Measurements from ENCODE around the gene TK2. TPM values are rescaled to one million over a fixed set of nuclear protein-coding genes. Genes with fewer than 3 reads are reported as not detected.

The TK2 gene
- total and polyA plus RNA-seq, 9 of the 15 experiments (the other 6 are each of a cell fraction or from before 2014, with no cell fraction given) = 1.1 to 10.2 (median 5.3) TPM

DNA sequence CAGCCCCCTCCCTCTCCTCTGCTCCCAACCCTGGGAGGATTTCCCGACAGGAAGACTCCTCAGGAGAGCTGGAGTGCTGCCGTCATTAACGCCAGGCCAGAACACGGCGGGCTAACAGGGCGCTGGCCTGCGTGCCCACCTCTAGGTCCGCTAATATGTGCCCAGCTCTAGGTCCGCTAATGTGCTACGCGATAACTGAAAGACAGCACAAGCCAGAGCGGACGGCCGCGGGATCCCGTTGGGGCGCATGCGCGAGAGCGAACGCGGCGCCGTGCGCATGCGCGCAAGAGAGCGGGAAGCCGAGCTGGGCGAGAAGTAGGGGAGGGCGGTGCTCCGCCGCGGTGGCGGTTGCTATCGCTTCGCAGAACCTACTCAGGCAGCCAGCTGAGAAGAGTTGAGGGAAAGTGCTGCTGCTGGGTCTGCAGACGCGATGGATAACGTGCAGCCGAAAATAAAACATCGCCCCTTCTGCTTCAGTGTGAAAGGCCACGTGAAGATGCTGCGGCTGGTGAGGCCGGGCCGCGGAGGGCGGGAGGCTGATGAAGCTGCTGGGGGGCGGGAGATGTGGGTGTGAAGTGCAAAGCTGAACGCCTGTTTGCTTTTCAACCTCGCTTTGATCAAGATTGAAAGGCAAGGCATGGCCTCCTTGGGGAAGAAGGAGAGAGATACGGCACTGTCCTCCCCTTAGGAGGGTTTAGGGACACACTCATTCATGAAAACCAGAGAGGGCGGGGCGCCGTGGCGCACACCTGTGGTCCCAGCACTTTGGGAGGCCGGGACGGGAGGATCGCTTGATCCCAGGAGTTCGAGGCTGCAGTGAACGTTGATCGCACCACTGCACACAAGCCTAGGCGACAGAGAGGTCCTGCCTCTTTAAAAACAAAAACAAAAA lies 2.6 kb upstream of the TK2 start, which contains the start of gene CKLF (continued):
- TF ChIP-seq TFE3 (CRISPR knock-in tag; IDR thresholded peaks at IDR 0.05) (no peak), ID3 (CRISPR knock-in tag; IDR thresholded peaks at IDR 0.05) (no peak), ID3 (tag; IDR thresholded peaks at IDR 0.05) (0 out of 2 replicates have a peak, but pooled peaks have one; percentile 31), ATF3 (IDR thresholded peaks at IDR 0.05) (no peak), ATF3 (CRISPR knock-in tag; conservative IDR thresholded peaks at IDR 0.05) (peak; percentile 83; the same call in 1 of the 2 replicates), NR0B1 (IDR thresholded peaks at IDR 0.05; ENCODE audit: partially characterized antibody) (no peak), TCF7L2 (IDR thresholded peaks at IDR 0.05; ENCODE audit: low read depth, low read length) (no peak), MYNN (IDR thresholded peaks at IDR 0.05) (0 out of 2 replicates have a peak, but pooled peaks have one; percentile 35), MYNN (CRISPR knock-in tag; IDR thresholded peaks at IDR 0.05) (no peak), LEF1 (IDR thresholded peaks at IDR 0.05) (peak; percentile 35; the same call in 1 of the 2 replicates), ZNF57 (CRISPR knock-in tag; IDR thresholded peaks at IDR 0.05) (no peak), CBFB (CRISPR knock-in tag; IDR thresholded peaks at IDR 0.05) (no peak; the same call in 1 of the 2 replicates), CBFA2T2 (conservative IDR thresholded peaks at IDR 0.05) (no peak), MCM3 (IDR thresholded peaks at IDR 0.05) (no peak), ZNF124 (CRISPR knock-in tag; IDR thresholded peaks at IDR 0.05) (peak; percentile 91; the same call in 1 of the 2 replicates), PRDM10 (IDR thresholded peaks at IDR 0.05; ENCODE audit: partially characterized antibody) (no peak), PCBP2 (IDR thresholded peaks at IDR 0.05; ENCODE audit: low read depth, low read length, poor library complexity, severe bottlenecking) (no peak), E2F3 (CRISPR knock-in tag; IDR thresholded peaks at IDR 0.05) (peak; percentile 85; the same call in 1 of the 2 replicates), USF2 (CRISPR knock-in tag; IDR thresholded peaks at IDR 0.05) (no peak)
